H9 (cell line): ENCODE results near the gene ZCCHC7. TPM values are rescaled to one million over a fixed set of nuclear protein-coding genes. Genes with fewer than 3 reads are reported as not detected.
A peak's percentile ranks its signal among the peaks of the same experiment; 100 is the strongest.

ENCODE experiments used
- DNase-seq: peaks from one replicate; pipeline ENCODE4 v3.0.0-alpha.2; 2017
- H2AFZ ChIP-seq: one replicate; pipeline ENCODE4 v1.6.1; 2013; ENCODE audit warnings: mild to moderate bottlenecking, low read length, control low read depth, moderate library complexity
- H2AK5ac ChIP-seq: 2 replicates; pipeline ENCODE4 v1.6.1; 2013; ENCODE audit warnings: low read length, control low read depth, mixed read lengths; ENCODE audit not compliant: insufficient read length
- H2BK120ac ChIP-seq: one replicate; pipeline ENCODE4 v1.6.1; 2013; ENCODE audit warnings: low read depth, mild to moderate bottlenecking, low read length, control low read depth, inconsistent platforms; ENCODE audit not compliant: poor library complexity, severe bottlenecking
- H2BK12ac ChIP-seq: 2 replicates; pipeline ENCODE4 v1.6.1; 2013; ENCODE audit warnings: low read length, control low read depth, mixed read lengths, low read depth; ENCODE audit not compliant: insufficient read length
- H2BK15ac ChIP-seq: 2 replicates; pipeline ENCODE4 v1.6.1; 2013; ENCODE audit warnings: low read depth, low read length, control low read depth
- H2BK20ac ChIP-seq: one replicate; pipeline ENCODE4 v1.6.1; 2013; ENCODE audit warnings: low read depth, mild to moderate bottlenecking, low read length, control low read depth, inconsistent platforms; ENCODE audit not compliant: poor library complexity, severe bottlenecking
- H2BK5ac ChIP-seq: 2 replicates; pipeline ENCODE4 v1.6.1; 2013; ENCODE audit warnings: low read length, control low read depth, mixed read lengths; ENCODE audit not compliant: insufficient read length
- H3K14ac ChIP-seq: 2 replicates; pipeline ENCODE4 v1.6.1; 2013; ENCODE audit warnings: low read length, control low read depth; ENCODE audit not compliant: insufficient read depth
- H3K18ac ChIP-seq: 2 replicates; pipeline ENCODE4 v1.6.1; 2013; ENCODE audit warnings: low read depth, mild to moderate bottlenecking, mixed read lengths, low read length, control low read depth; ENCODE audit not compliant: insufficient read length
- H3K23ac ChIP-seq: 2 replicates; pipeline ENCODE4 v1.6.1; 2013; ENCODE audit warnings: low read length, control low read depth, mixed read lengths, low read depth; ENCODE audit not compliant: insufficient read length
- H3K23me2 ChIP-seq: 2 replicates; pipeline ENCODE4 v1.6.1; 2013; ENCODE audit warnings: low read depth, mild to moderate bottlenecking, mixed read lengths, low read length, control low read depth; ENCODE audit not compliant: insufficient read length, poor library complexity, severe bottlenecking
- H3K27ac ChIP-seq: 2 replicates; pipeline ENCODE4 v1.5.1; 2013; ENCODE audit warnings: low read length, control low read depth, mixed read lengths, low read depth; ENCODE audit not compliant: insufficient read length
- H3K27me3 ChIP-seq: 2 replicates; pipeline ENCODE4 v1.6.1; 2013; ENCODE audit warnings: low read length, control low read depth, inconsistent platforms; ENCODE audit not compliant: insufficient read depth
- H3K4ac ChIP-seq: 2 replicates; pipeline ENCODE4 v1.6.1; 2013; ENCODE audit warnings: low read depth, mild to moderate bottlenecking, control low read depth, inconsistent platforms, low read length, moderate library complexity
- H3K4me1 ChIP-seq: 2 replicates; pipeline ENCODE4 v1.6.1; 2013; ENCODE audit warnings: low read length, control low read depth, inconsistent platforms; ENCODE audit not compliant: insufficient read depth
- H3K4me2 ChIP-seq: 2 replicates; pipeline ENCODE4 v1.6.1; 2013; ENCODE audit warnings: low read length, control low read depth, mixed read lengths; ENCODE audit not compliant: insufficient read length, insufficient read depth
- H3K56ac ChIP-seq: 2 replicates; pipeline ENCODE4 v1.6.1; 2013; ENCODE audit warnings: low read depth, mild to moderate bottlenecking, mixed read lengths, low read length, control low read depth; ENCODE audit not compliant: insufficient read length
- H3K79me1 ChIP-seq: 2 replicates; pipeline ENCODE4 v1.6.1; 2013; ENCODE audit warnings: low read depth, mild to moderate bottlenecking, moderate library complexity, low read length, control low read depth, inconsistent platforms; ENCODE audit not compliant: insufficient read depth, poor library complexity, severe bottlenecking
- H3K79me2 ChIP-seq: 2 replicates; pipeline ENCODE4 v1.6.1; 2013; ENCODE audit warnings: low read length, control low read depth, inconsistent platforms; ENCODE audit not compliant: insufficient read depth
- H3K9ac ChIP-seq: 2 replicates; pipeline ENCODE4 v1.6.1; 2013; ENCODE audit warnings: low read length, control low read depth, mixed read lengths; ENCODE audit not compliant: insufficient read length; ENCODE audit errors: extremely low read depth
- H3K9me3 ChIP-seq: one replicate; pipeline ENCODE4 v1.6.1; 2013; ENCODE audit warnings: low read depth, low read length, inconsistent platforms; ENCODE audit not compliant: control insufficient read depth
- H3T11ph ChIP-seq: one replicate; pipeline ENCODE4 v1.6.1; 2013; ENCODE audit warnings: mild to moderate bottlenecking, low read length, control low read depth, inconsistent platforms
- H4K20me1 ChIP-seq: one replicate; pipeline ENCODE4 v1.6.1; 2013; ENCODE audit not compliant: control insufficient read depth, insufficient read length, insufficient read depth
- H4K5ac ChIP-seq: 2 replicates; pipeline ENCODE4 v1.6.1; 2013; ENCODE audit warnings: low read depth, mild to moderate bottlenecking, mixed read lengths, low read length, control low read depth; ENCODE audit not compliant: insufficient read length
- H4K8ac ChIP-seq: replicated peaks from 2 replicates; pipeline ENCODE4 v1.6.1; 2013; ENCODE audit warnings: low read length, control low read depth, mixed read lengths, low read depth; ENCODE audit not compliant: insufficient read length
- H4K91ac ChIP-seq: 2 replicates; pipeline ENCODE4 v1.6.1; 2013; ENCODE audit warnings: low read depth, mild to moderate bottlenecking, moderate library complexity, mixed read lengths, low read length, control low read depth; ENCODE audit not compliant: insufficient read length
- H3K27ac Mint-ChIP-seq, 3 experiments: 2 replicates in 2 of 3; 3 replicates in 1 of 3; pipeline ENCODE4 v1.8.0; 2020 to 2021; ENCODE audit warnings: mixed read lengths in 3 of 3, mild to moderate bottlenecking in 1 of 3, moderate library complexity in 1 of 3
- H3K27me3 Mint-ChIP-seq: 2 replicates; pipeline ENCODE4 v1.8.0; 2021; ENCODE audit warnings: low read depth, mild to moderate bottlenecking, moderate library complexity, mixed read lengths
- H3K36me3 Mint-ChIP-seq, 3 experiments: 2 replicates in 2 of 3; 3 replicates in 1 of 3; pipeline ENCODE4 v1.8.0; 2020 to 2021; ENCODE audit warnings: low read depth in 3 of 3, mixed read lengths in 3 of 3; ENCODE audit not compliant: insufficient read depth in 1 of 3
- H3K4me1 Mint-ChIP-seq, 2 experiments: 2 replicates each; pipeline ENCODE4 v1.8.0; 2020; ENCODE audit warnings: mixed read lengths in 2 of 2
- H3K4me3 Mint-ChIP-seq, 2 experiments: 2 replicates in 1 of 2; 3 replicates in 1 of 2; pipeline ENCODE4 v1.8.0; 2020 to 2021; ENCODE audit warnings: mild to moderate bottlenecking in 2 of 2, mixed read lengths in 2 of 2, moderate library complexity in 1 of 2
- H3K9me3 Mint-ChIP-seq, 2 experiments: 2 replicates in 1 of 2; 3 replicates in 1 of 2; pipeline ENCODE4 v1.8.0; 2020; ENCODE audit warnings: mild to moderate bottlenecking in 2 of 2, mixed read lengths in 2 of 2, moderate library complexity in 1 of 2
- CTCF ChIP-seq: fragments of 200-600 bp; sonication (generic); conservative IDR thresholded peaks from 3 replicates; pipeline ENCODE4 v1.8.0; 2021; ENCODE audit warnings: antibody characterized with exemption, mild to moderate bottlenecking
- total RNA-seq: library from RNA; stranded (reverse); gene quantifications from 2 replicates; pipeline ENCODE4 v1.2.1, GENCODE V29; 2021

The ZCCHC7 gene
- total RNA-seq, 1 experiment from 2014 or later = 20.3 TPM

GRCh38 chr9:37238122-37238521 is 117.7 kb downstream of the ZCCHC7 start:
- H2AK5ac ChIP-seq = no peak overlapping the region
- H3K14ac ChIP-seq = no peak overlapping the region
- Mint-ChIP-seq H3K4me3 (no peak overlapping the region), H3K27me3 (no peaks in the 10 kb centered on the region), H3K4me1 (peaks cover 19 to 20% of the 10 kb centered on the region in 2 experiments), H3K9me3 (no peaks in the 10 kb centered on the region), H3K27ac (peak overlapping the region in 1 of 3 experiments; percentile 48; a peak in 1 of 7 replicates), H3K36me3 (peaks cover 0 to 8% (median 4%) of the 10 kb centered on the region in 3 experiments; a peak in 4 of 7 replicates)
- H2BK20ac ChIP-seq = no peak overlapping the region
- H3K4me2 ChIP-seq = no peak overlapping the region
- no peak overlapping the region for H4K5ac ChIP-seq
- no peaks in the 10 kb centered on the region for H3K23me2 ChIP-seq
- H4K91ac ChIP-seq = no peak overlapping the region
- no peak overlapping the region for H3K9ac ChIP-seq
- no peak for TF ChIP-seq CTCF
- no peaks in the 10 kb centered on the region for H3K27me3 ChIP-seq
- no peak overlapping the region for H3K27ac ChIP-seq
- no peak overlapping the region for H3K4ac ChIP-seq
- H4K8ac ChIP-seq = no peak overlapping the region
- no peaks in the 10 kb centered on the region for H3K9me3 ChIP-seq
- no peak overlapping the region for H2AFZ ChIP-seq
- H2BK120ac ChIP-seq = no peak overlapping the region
- DNase-seq = no peak
- peaks cover 5% of the 10 kb centered on the region; the same call in 1 of the 2 replicates for H3K4me1 ChIP-seq
- no peak overlapping the region for H3K23ac ChIP-seq
- H3K56ac ChIP-seq = no peak overlapping the region
- H3K79me2 ChIP-seq = no peaks in the 10 kb centered on the region
- H4K20me1 ChIP-seq = no peaks in the 10 kb centered on the region
- no peak overlapping the region for H3T11ph ChIP-seq
- no peak overlapping the region for H2BK5ac ChIP-seq
- H3K79me1 ChIP-seq = no peaks in the 10 kb centered on the region
- H2BK12ac ChIP-seq = no peak overlapping the region
- no peak overlapping the region for H3K18ac ChIP-seq
- H2BK15ac ChIP-seq = no peak overlapping the region
